WTC11 (cell line): Measurements from ENCODE around the gene SPRY2. TPM values are rescaled to one million over a fixed set of nuclear protein-coding genes. Genes with fewer than 3 reads are reported as not detected.
A peak's percentile ranks its signal among the peaks of the same experiment; 100 is the strongest.

Experiments
- ATF1 ChIP-seq: sonication (generic); formaldehyde crosslinking; IDR thresholded peaks from 2 replicates; pipeline ENCODE4 v1.8.1; 2023; ENCODE audit warnings: mild to moderate bottlenecking, moderate library complexity, missing genetic modification reagents
- ATF2 ChIP-seq: sonication (generic); formaldehyde crosslinking; IDR thresholded peaks from 2 replicates; pipeline ENCODE4 v1.8.1; 2022; ENCODE audit warnings: low read depth, missing genetic modification reagents, borderline replicate concordance
- CBFB ChIP-seq: sonication (generic); formaldehyde crosslinking; IDR thresholded peaks from 2 replicates; pipeline ENCODE4 v1.8.1; 2022; ENCODE audit warnings: mild to moderate bottlenecking, low read depth, missing genetic modification reagents
- CDX4 ChIP-seq: fragments of 250-450 bp; sonication (Bioruptor Pico); IDR thresholded peaks from 2 replicates; pipeline ENCODE4 v1.9.0; 2021; ENCODE audit warnings: moderate library complexity, mild to moderate bottlenecking, inconsistent platforms, borderline replicate concordance
- CREB1 ChIP-seq: sonication (generic); formaldehyde crosslinking; IDR thresholded peaks from 2 replicates; pipeline ENCODE4 v1.8.0; 2023; ENCODE audit warnings: mild to moderate bottlenecking, missing genetic modification reagents
- ELF4 ChIP-seq: sonication (generic); formaldehyde crosslinking; IDR thresholded peaks from 2 replicates; pipeline ENCODE4 v1.8.1; 2022; ENCODE audit warnings: low read depth, mild to moderate bottlenecking, moderate library complexity, missing genetic modification reagents
- EMX1 ChIP-seq: fragments of 250-450 bp; sonication (Bioruptor Pico); IDR thresholded peaks from 2 replicates; pipeline ENCODE4 v1.8.0; 2021; ENCODE audit warnings: mild to moderate bottlenecking
- ETV6 ChIP-seq: sonication (generic); formaldehyde crosslinking; IDR thresholded peaks from 2 replicates; pipeline ENCODE4 v1.8.1; 2022; ENCODE audit warnings: mild to moderate bottlenecking, missing genetic modification reagents
- FOXJ3 ChIP-seq: sonication (generic); formaldehyde crosslinking; IDR thresholded peaks from 2 replicates; pipeline ENCODE4 v1.9.0; 2021; ENCODE audit warnings: missing genetic modification reagents, mild to moderate bottlenecking, borderline replicate concordance
- FOXP1 ChIP-seq: sonication (generic); formaldehyde crosslinking; IDR thresholded peaks from 2 replicates; pipeline ENCODE4 v1.8.0; 2022; ENCODE audit warnings: missing genetic modification reagents, mild to moderate bottlenecking, moderate library complexity, borderline replicate concordance
- JAZF1 ChIP-seq: fragments of 250-450 bp; sonication (Bioruptor Pico); IDR thresholded peaks from 2 replicates; pipeline ENCODE4 v1.9.0; 2021; ENCODE audit warnings: moderate library complexity, mild to moderate bottlenecking, inconsistent platforms
- KAT7 ChIP-seq: sonication (generic); formaldehyde crosslinking; IDR thresholded peaks from 2 replicates; pipeline ENCODE4 v1.8.1; 2023; ENCODE audit warnings: missing genetic modification reagents, mild to moderate bottlenecking, borderline replicate concordance
- NFYB ChIP-seq: sonication (generic); formaldehyde crosslinking; conservative IDR thresholded peaks from 2 replicates; pipeline ENCODE4 v1.8.0; 2022; ENCODE audit warnings: low read depth, missing genetic modification reagents
- NR3C1 ChIP-seq: sonication (generic); formaldehyde crosslinking; conservative IDR thresholded peaks from 2 replicates; pipeline ENCODE4 v1.8.1; 2023; ENCODE audit warnings: low read depth, mild to moderate bottlenecking, missing genetic modification reagents
- OVOL2 ChIP-seq: fragments of 250-450 bp; sonication (Bioruptor Pico); IDR thresholded peaks from 2 replicates; pipeline ENCODE4 v1.9.0; 2021; ENCODE audit warnings: mild to moderate bottlenecking, borderline replicate concordance
- PRRX2 ChIP-seq: fragments of 250-450 bp; sonication (Bioruptor Pico); IDR thresholded peaks from 2 replicates; pipeline ENCODE4 v1.8.0; 2021; ENCODE audit warnings: mild to moderate bottlenecking
- STAT6 ChIP-seq: sonication (generic); formaldehyde crosslinking; conservative IDR thresholded peaks from 2 replicates; pipeline ENCODE4 v1.8.1; 2023; ENCODE audit warnings: mild to moderate bottlenecking, low read depth, missing genetic modification reagents, moderate library complexity
- ZMAT4 ChIP-seq: fragments of 250-450 bp; sonication (Bioruptor Pico); IDR thresholded peaks from 2 replicates; pipeline ENCODE4 v1.9.0; 2021; ENCODE audit warnings: mild to moderate bottlenecking
- ZNF138 ChIP-seq: sonication (generic); formaldehyde crosslinking; conservative IDR thresholded peaks from 2 replicates; pipeline ENCODE4 v1.8.1; 2022; ENCODE audit warnings: mild to moderate bottlenecking, moderate library complexity, missing genetic modification reagents
- ZNF263 ChIP-seq: sonication (generic); formaldehyde crosslinking; IDR thresholded peaks from 2 replicates; pipeline ENCODE4 v1.8.1; 2022; ENCODE audit warnings: low read depth, mild to moderate bottlenecking, moderate library complexity, missing genetic modification reagents
- ZNF281 ChIP-seq: sonication (generic); formaldehyde crosslinking; IDR thresholded peaks from 2 replicates; pipeline ENCODE4 v1.8.0; 2023; ENCODE audit warnings: mild to moderate bottlenecking, missing genetic modification reagents
- ZNF532 ChIP-seq: fragments of 250-450 bp; sonication (Bioruptor Pico); IDR thresholded peaks from 2 replicates; pipeline ENCODE4 v1.9.0; 2021; ENCODE audit warnings: mild to moderate bottlenecking, borderline replicate concordance
- ZSCAN18 ChIP-seq: fragments of 250-450 bp; sonication (Bioruptor Pico); IDR thresholded peaks from 2 replicates; pipeline ENCODE4 v2.1.2; 2022; ENCODE audit warnings: mild to moderate bottlenecking, moderate library complexity
- total RNA-seq: library from RNA; stranded (reverse); gene quantifications from 3 replicates; pipeline ENCODE4 v1.2.3, GENCODE V29; 2021

The SPRY2 gene
- total RNA-seq, 1 experiment from 2014 or later: 63.2 TPM

GRCh38 chr13:80338781-80339562, 2.0 kb downstream of the SPRY2 start (continued):
- no peak for TF ChIP-seq ZNF532 (CRISPR knock-in tag)
- TF ChIP-seq FOXP1: no peak; the same call in 1 of the 2 replicates
- TF ChIP-seq ZMAT4 (CRISPR knock-in tag): no peak
- TF ChIP-seq FOXJ3 (CRISPR knock-in tag): no peak
- TF ChIP-seq ATF2: no peak
- TF ChIP-seq ELF4: no peak
- TF ChIP-seq PRRX2 (CRISPR knock-in tag): no peak
- TF ChIP-seq KAT7 (CRISPR knock-in tag): peak; percentile 94; the same call in 1 of the 2 replicates
- TF ChIP-seq EMX1 (CRISPR knock-in tag): no peak
- TF ChIP-seq NFYB: no peak
- 0 out of 2 replicates have a peak, but pooled peaks have one; percentile 38 for TF ChIP-seq ETV6 (CRISPR knock-in tag)
- no peak for TF ChIP-seq ZSCAN18 (CRISPR knock-in tag)
- no peak for TF ChIP-seq ZNF281 (CRISPR knock-in tag)
- no peak for TF ChIP-seq CBFB (CRISPR knock-in tag)
- TF ChIP-seq STAT6: no peak
- no peak for TF ChIP-seq CDX4 (CRISPR knock-in tag)
- TF ChIP-seq OVOL2 (CRISPR knock-in tag): no peak
- TF ChIP-seq ATF1: no peak
- no peak for TF ChIP-seq CREB1
- no peak for TF ChIP-seq ZNF263
- TF ChIP-seq JAZF1 (CRISPR knock-in tag): no peak
- no peak for TF ChIP-seq NR3C1
- no peak for TF ChIP-seq ZNF138 (CRISPR knock-in tag)
